Calu3 (cell line): Measurements from ENCODE around the gene WDR46. TPM values are rescaled to one million over a fixed set of nuclear protein-coding genes. Genes with fewer than 3 reads are reported as not detected.

Experiments
- BruUV-seq: library from RNA; stranded (reverse); fragments of 400-500 nt; replicated peaks from 2 replicates; lab custom pipeline; 2021; lab: Mats Ljungman, UMichigan
- CTCF ChIA-PET: fragments of 300-600 bp; sonication (Branson Sonifier 250); formaldehyde crosslinking; loops from one replicate; lab custom pipeline; 2022; ENCODE audit warnings: antibody characterized with exemption; lab: Charles Lee
- DNase-seq: peaks from one replicate; pipeline ENCODE4 v3.0.0; 2022
- H3K27ac Mint-ChIP-seq: one replicate; pipeline ENCODE4 v1.8.0; 2022; ENCODE audit warnings: mixed read lengths; ENCODE audit not compliant: unreplicated experiment
- H3K27me3 Mint-ChIP-seq: one replicate; pipeline ENCODE4 v1.8.0; 2022; ENCODE audit warnings: mixed read lengths; ENCODE audit not compliant: unreplicated experiment
- H3K36me3 Mint-ChIP-seq: one replicate; pipeline ENCODE4 v1.8.0; 2022; ENCODE audit warnings: mild to moderate bottlenecking, moderate library complexity, mixed read lengths; ENCODE audit not compliant: insufficient read depth, unreplicated experiment
- H3K4me1 Mint-ChIP-seq: one replicate; pipeline ENCODE4 v1.8.0; 2022; ENCODE audit warnings: mild to moderate bottlenecking, low read depth, mixed read lengths; ENCODE audit not compliant: unreplicated experiment
- H3K4me3 Mint-ChIP-seq: one replicate; pipeline ENCODE4 v1.8.0; 2022; ENCODE audit warnings: mild to moderate bottlenecking, low read depth, moderate library complexity, mixed read lengths; ENCODE audit not compliant: unreplicated experiment
- H3K9me3 Mint-ChIP-seq: one replicate; pipeline ENCODE4 v1.8.0; 2022; ENCODE audit warnings: low read depth, mixed read lengths; ENCODE audit not compliant: unreplicated experiment
- intact Hi-C: fragments of 100-400 bp; cut with micrococcal nuclease; formaldehyde crosslinking; loops from one replicate; pipeline ENCODE4 v1.10.0; 2022; ENCODE audit not compliant: unreplicated experiment
- total RNA-seq: library from RNA; stranded (reverse); gene quantifications from 2 replicates; pipeline ENCODE4 v1.2.3, GENCODE V29; 2022
- TF ChIP-seq, protein P1 (sequence below): fragments of 200-600 bp; IDR thresholded peaks from one replicate; pipeline ENCODE4 v1.8.0; 2022; ENCODE audit warnings: antibody characterized with exemption; ENCODE audit not compliant: unreplicated experiment

Gene WDR46
- total RNA-seq, 1 experiment from 2014 or later, result 125 TPM

DNA sequence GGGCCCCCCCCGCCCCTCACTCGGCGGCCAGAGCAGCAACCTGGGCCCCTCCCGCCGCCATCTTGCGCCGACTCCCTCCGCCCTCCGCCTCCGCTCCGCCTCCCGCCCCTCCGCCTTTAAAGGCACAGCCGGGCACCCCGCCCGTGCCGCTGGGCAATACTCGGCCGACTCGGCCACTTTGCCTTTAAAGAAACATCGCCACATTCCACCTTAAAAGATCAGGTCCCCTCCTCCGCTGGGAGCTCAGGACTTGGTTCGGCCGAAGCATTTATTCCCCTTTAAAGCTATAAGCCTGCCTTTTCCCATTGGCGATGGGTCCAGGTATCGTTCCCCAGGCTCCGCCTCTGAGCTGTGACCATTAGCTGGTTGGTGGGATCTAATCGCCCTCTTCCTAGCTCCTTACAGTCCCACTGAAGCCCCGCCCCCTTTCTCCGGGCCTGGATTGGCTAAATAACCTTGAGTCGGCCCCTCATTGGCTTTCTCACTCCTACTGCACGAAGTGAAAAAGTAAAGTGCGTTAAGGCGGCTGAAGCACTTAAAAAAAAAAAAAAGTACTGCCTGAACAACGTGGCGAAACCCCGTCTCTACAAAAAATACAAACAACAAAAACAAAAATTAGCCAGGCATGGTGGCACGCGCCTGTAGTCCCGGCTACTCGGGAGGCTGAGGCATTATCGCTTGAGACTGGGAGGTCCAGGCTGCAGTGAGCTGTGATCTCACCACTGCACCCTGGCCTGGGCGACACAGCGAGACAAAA lies 28.8 kb upstream of the WDR46 start, which contains the start of gene ZBTB22:
ZBTB22 (minus strand) TSS at position 76 of the 757 bp plus-strand sequence. CDS start 828 bp downstream, outside the sequence.
- BruUV-seq, result no TSS peak
- CTCF ChIA-PET, result interaction anchor here (0.6 to 2.4 kb wide), 21 partner anchors 11 to 479 kb away, joined by 3 to 11 read pairs (median 5); partner anchors contain the start of genes BAK1, PFDN6, PHF1 and TAP2
- intact Hi-C loops, result loop anchor here (5.0 kb wide), 1 partner anchor 74 kb away; the partner anchor contains the start of gene KIFC1
- H3K4me1 Mint-ChIP-seq, result peaks cover 75% of the 10 kb centered on the region
- H3K9me3 Mint-ChIP-seq, result no peaks in the 10 kb centered on the region
- no peaks in the 10 kb centered on the region for H3K27me3 Mint-ChIP-seq
- TF ChIP-seq, protein P1, sequence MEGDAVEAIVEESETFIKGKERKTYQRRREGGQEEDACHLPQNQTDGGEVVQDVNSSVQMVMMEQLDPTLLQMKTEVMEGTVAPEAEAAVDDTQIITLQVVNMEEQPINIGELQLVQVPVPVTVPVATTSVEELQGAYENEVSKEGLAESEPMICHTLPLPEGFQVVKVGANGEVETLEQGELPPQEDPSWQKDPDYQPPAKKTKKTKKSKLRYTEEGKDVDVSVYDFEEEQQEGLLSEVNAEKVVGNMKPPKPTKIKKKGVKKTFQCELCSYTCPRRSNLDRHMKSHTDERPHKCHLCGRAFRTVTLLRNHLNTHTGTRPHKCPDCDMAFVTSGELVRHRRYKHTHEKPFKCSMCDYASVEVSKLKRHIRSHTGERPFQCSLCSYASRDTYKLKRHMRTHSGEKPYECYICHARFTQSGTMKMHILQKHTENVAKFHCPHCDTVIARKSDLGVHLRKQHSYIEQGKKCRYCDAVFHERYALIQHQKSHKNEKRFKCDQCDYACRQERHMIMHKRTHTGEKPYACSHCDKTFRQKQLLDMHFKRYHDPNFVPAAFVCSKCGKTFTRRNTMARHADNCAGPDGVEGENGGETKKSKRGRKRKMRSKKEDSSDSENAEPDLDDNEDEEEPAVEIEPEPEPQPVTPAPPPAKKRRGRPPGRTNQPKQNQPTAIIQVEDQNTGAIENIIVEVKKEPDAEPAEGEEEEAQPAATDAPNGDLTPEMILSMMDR, result no peak
- peak within 1 kb of the TSS; percentile 90 for H3K27ac Mint-ChIP-seq
- peaks cover 97% of the 10 kb centered on the region for H3K36me3 Mint-ChIP-seq
- DNase-seq, result peak; percentile 100
- peak within 1 kb of the TSS; percentile 98 for H3K4me3 Mint-ChIP-seq

- no peak for DNase-seq
- peak overlapping the region; percentile 90 for H3K27ac Mint-ChIP-seq
- peak overlapping the region; percentile 98 for H3K4me3 Mint-ChIP-seq
- CTCF ChIA-PET, result interaction anchor here (0.6 to 2.4 kb wide), 18 partner anchors 11 to 507 kb away, joined by 3 to 11 read pairs (median 4); partner anchors contain the start of genes BAK1, PFDN6, PHF1 and TAP2
- H3K36me3 Mint-ChIP-seq, result peaks cover 97% of the 10 kb centered on the region
- TF ChIP-seq, protein P1, result no peak
- no peaks in the 10 kb centered on the region for H3K27me3 Mint-ChIP-seq
- BruUV-seq, result no TSS peak
- no peaks in the 10 kb centered on the region for H3K9me3 Mint-ChIP-seq
- peaks cover 73% of the 10 kb centered on the region for H3K4me1 Mint-ChIP-seq
- intact Hi-C loops, result loop anchor here (5.0 kb wide), 1 partner anchor 75 kb away; the partner anchor contains the start of gene KIFC1
Observed at GRCh38 chr6:33317419-33317668, 28.3 kb upstream of the WDR46 start.

DNA sequence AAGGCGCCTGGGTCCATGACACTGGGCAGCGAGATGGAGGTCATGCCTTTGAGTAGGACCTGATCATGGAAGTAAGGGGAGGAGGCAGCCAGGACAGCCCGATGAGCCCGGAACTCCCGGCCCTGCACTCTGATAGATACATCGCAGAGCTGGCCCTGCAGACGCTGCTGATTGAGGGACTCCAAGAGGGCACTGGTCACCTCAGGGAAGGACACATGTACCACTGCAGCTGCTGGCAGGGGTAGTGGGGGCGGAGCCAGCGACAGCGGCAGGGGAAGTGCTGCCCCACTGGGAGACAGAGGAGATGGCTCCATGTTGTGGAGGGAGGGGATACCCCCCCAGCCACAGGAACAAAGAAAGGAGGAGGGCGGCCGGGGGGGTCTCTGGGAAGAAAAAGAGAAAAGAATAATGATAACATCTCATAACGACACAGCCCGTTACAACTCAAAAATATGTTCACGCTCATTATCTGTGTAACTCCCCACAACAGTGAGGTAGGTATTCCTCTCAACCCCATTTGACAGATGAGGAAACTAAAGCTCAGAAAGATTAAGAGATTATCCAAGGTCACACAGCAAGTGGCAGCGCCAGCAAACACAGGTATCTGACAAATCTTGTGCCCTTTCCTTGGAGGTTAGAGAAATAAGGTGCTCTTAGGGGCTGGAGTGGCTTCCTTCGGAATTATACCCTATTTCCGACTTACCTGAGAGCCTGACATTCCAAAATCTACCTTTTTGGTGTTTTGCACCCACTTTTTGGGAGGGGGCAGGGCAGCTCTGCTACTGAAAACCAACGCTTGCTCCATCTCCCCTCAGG lies 27.8 kb upstream of the WDR46 start:
- Mint-ChIP-seq H3K36me3 (peaks cover 97% of the 10 kb centered on the region), H3K4me3 (peak overlapping the region; percentile 98), H3K4me1 (peaks cover 70% of the 10 kb centered on the region), H3K9me3 (no peaks in the 10 kb centered on the region), H3K27me3 (no peaks in the 10 kb centered on the region), H3K27ac (peak overlapping the region; percentile 78)
- no TSS peak for BruUV-seq
- no peak for DNase-seq
- TF ChIP-seq, protein P1, result no peak
- intact Hi-C loops, result loop anchor here (5.0 kb wide), 1 partner anchor 75 kb away; the partner anchor contains the start of gene KIFC1
- CTCF ChIA-PET, result interaction anchor here (0.6 to 2.4 kb wide), 5 partner anchors 56 to 507 kb away, joined by 3 to 10 read pairs (median 3); partner anchors contain the start of gene BAK1

DNA sequence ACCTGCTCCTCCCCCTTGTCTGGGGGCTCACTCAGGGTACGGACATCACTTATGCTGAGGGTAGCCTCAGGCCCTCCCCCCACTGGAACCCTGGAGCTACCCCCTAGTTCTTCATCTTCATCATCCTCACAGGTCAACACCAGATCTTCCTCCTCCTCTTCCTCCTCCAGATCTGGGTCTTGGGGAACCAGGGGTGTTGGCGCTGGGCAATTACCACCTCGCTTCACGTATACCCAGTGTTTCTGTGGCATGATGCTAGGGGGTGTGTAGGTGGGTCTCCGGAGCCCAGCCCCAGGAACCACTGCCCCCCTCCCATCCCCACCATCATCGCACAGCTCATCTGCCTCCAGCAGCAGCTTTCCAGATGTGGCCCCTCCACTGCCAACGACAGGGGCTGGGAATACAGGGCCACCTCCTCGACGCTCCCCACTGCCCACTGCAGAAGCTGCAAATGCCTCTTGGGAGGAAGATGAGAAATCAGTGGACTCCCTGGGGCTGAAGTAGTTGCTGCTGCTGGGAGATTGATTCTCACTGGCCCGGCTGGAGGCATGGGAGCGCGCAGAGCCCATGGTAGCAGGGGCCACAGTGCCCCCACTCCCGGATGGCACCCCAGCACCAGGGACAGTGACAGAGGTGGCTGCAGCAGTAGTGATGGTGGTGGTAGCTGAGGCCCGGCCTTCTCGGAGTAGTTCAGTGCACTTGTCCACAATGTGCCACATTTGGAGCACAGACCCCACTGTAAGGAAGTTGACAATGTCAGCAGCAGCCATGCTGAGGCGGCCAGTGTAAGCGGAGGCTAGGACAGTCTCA lies 27.0 kb upstream of the WDR46 start:
- H3K4me1 Mint-ChIP-seq, result peaks cover 65% of the 10 kb centered on the region

More for the DNA sequence above, 27.0 kb upstream of the WDR46 start:
- Mint-ChIP-seq H3K27me3 (no peaks in the 10 kb centered on the region), H3K27ac (peak overlapping the region; percentile 97), H3K9me3 (no peaks in the 10 kb centered on the region), H3K4me3 (peak overlapping the region; percentile 98), H3K36me3 (peaks cover 98% of the 10 kb centered on the region)
- DNase-seq, result no peak
- CTCF ChIA-PET, result no interaction called here
- BruUV-seq, result no TSS peak
- TF ChIP-seq, protein P1, result no peak
- intact Hi-C loops, result loop anchor here (5.0 kb wide), 1 partner anchor 76 kb away; the partner anchor contains the start of gene KIFC1
